ENCODE measurements around the gene GCFC2. TPM values are rescaled to one million over a fixed set of nuclear protein-coding genes. Genes with fewer than 3 reads are reported as not detected.
"Not testable (repeated sequence)": the region's sequence is repeated elsewhere in the genome, so short reads cannot be mapped to it uniquely, and the experiment has no call there.

The GCFC2 gene
- polyA plus RNA-seq, 3 donors = 5.5 to 10.9 (median 9.0) TPM

DNA sequence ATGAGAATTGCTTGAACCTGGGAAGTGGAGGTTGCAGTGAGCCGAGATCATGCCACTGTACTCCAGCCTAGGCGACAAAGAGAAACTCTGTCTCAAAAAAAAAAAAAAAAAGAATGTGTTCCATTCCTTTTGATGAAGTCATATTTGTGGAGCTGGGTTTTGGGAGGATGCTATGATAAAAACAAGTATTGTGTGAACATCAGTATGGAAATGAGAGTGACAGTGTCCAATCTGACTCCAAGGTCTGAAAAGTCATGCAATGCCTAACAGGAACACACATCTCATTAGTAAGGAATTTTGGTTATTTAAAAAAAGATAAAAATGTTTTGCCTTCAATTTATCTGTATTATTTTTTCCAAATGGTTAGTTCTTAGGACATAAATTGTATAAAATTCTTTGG lies 11.8 kb downstream of the GCFC2 start:
- Mint-ChIP-seq H3K4me1 (no peaks in the 10 kb centered on the region), H3K9me3 (peaks cover 0 to 4% (median 1%) of the 10 kb centered on the region in 7 donors), H3K27me3 (ENCODE audit: low read depth in 3 of 3) (no peaks in the 10 kb centered on the region), H3K4me3 (no peak overlapping the region), H3K36me3 (peaks cover 51 to 54% of the 10 kb centered on the region in 2 donors), H3K27ac (no peak overlapping the region)
- no peak overlapping the region for H3K27ac ChIP-seq (ENCODE audit: low read depth in 1 of 2, low read length in 2 of 2)
- H3K9me3 ChIP-seq (replicated peaks in 1 of 2; ENCODE audit: control insufficient read depth in 1 of 2, insufficient read depth in 1 of 2, low read length in 2 of 2) = no peaks in the 10 kb centered on the region
- no peaks in the 10 kb centered on the region for H3K79me2 ChIP-seq (ENCODE audit: insufficient read depth, low read length)
- no CpG with 5 or more reads among the region's 2 CpGs for WGBS (ENCODE audit: insufficient coverage)
- peaks cover 34 to 61% of the 10 kb centered on the region in 2 donors for H3K36me3 ChIP-seq (replicated peaks in 1 of 2; ENCODE audit: control insufficient read depth in 1 of 2, insufficient read depth in 2 of 2, low read length in 2 of 2)
- no peaks in the 10 kb centered on the region for H3K4me1 ChIP-seq (ENCODE audit: control insufficient read depth in 1 of 2, insufficient read depth in 2 of 2, low read length in 2 of 2)
- H4K20me1 ChIP-seq (ENCODE audit: insufficient read depth, low read length) = no peaks in the 10 kb centered on the region
- no peak for DNase-seq
- H3K9ac ChIP-seq (ENCODE audit: insufficient read depth, low read length, poor library complexity, severe bottlenecking) = no peak overlapping the region
- TF ChIP-seq, protein P1, sequence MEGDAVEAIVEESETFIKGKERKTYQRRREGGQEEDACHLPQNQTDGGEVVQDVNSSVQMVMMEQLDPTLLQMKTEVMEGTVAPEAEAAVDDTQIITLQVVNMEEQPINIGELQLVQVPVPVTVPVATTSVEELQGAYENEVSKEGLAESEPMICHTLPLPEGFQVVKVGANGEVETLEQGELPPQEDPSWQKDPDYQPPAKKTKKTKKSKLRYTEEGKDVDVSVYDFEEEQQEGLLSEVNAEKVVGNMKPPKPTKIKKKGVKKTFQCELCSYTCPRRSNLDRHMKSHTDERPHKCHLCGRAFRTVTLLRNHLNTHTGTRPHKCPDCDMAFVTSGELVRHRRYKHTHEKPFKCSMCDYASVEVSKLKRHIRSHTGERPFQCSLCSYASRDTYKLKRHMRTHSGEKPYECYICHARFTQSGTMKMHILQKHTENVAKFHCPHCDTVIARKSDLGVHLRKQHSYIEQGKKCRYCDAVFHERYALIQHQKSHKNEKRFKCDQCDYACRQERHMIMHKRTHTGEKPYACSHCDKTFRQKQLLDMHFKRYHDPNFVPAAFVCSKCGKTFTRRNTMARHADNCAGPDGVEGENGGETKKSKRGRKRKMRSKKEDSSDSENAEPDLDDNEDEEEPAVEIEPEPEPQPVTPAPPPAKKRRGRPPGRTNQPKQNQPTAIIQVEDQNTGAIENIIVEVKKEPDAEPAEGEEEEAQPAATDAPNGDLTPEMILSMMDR (IDR thresholded peaks at IDR 0.05) = no peak
- no peak overlapping the region for H3K4me3 ChIP-seq (replicated peaks in 1 of 3; ENCODE audit: low read depth in 2 of 3, low read length in 3 of 3)
- H3K27me3 ChIP-seq (ENCODE audit: control insufficient read depth in 2 of 2, insufficient read depth in 2 of 2, low read length in 2 of 2) = no peaks in the 10 kb centered on the region
- no peak overlapping the region for H3K4me2 ChIP-seq (replicated peaks; ENCODE audit: extremely low read depth, low read length, poor library complexity, severe bottlenecking)
- H2AFZ ChIP-seq (ENCODE audit: insufficient read depth, low read depth, low read length, poor library complexity, severe bottlenecking) = no peak overlapping the region
- intact Hi-C loops (cut with micrococcal nuclease) = no loop called here

DNA sequence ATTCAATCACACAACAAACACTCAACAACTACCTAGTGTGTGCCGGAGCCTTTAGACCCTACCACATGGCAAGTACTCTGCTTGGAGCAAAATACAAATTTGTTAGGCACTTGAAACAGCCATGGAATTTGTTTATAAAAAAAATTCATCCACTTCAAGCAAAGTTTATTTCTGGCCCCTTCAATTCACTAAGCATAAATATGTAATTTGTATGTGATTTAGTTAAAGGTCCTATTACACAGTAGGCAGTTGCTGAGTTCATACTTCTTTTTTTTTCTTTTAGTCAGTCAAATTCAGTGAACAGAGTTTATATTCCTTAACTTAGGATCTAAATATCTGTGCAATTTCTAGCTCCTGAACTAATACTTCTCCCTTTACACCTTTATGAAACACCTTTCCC lies 22.5 kb downstream of the GCFC2 start:
- no peaks in the 10 kb centered on the region for H3K27me3 Mint-ChIP-seq (ENCODE audit: low read depth in 3 of 3)

DNA sequence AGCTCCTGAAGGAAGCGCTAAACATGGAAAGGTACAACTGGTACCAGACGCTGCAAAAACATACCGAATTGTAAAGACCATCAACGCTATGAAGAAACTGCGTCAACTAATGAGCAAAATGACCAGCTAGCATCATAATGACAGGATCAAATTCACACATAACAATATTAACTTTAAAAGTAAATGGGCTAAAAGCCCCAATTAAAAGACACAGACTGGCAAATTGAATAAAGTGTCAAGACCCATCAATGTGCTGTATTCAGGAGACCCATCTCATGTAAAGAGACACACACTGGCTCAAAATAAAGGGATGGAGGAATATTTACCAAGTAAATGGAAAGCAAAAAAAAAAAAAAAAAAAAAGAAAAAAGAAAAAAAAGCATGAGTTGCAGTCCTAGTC lies 27.3 kb downstream of the GCFC2 start:
- H3K27ac ChIP-seq (ENCODE audit: low read depth in 1 of 2, low read length in 2 of 2); H3K4me3 Mint-ChIP-seq; DNase-seq; intact Hi-C loops (cut with micrococcal nuclease); H3K27me3 Mint-ChIP-seq (ENCODE audit: low read depth in 3 of 3); H3K27me3 ChIP-seq (ENCODE audit: control insufficient read depth in 2 of 2, insufficient read depth in 2 of 2, low read length in 2 of 2); H3K9ac ChIP-seq (ENCODE audit: insufficient read depth, low read length, poor library complexity, severe bottlenecking); H3K79me2 ChIP-seq (ENCODE audit: insufficient read depth, low read length); H3K4me1 ChIP-seq (ENCODE audit: control insufficient read depth in 1 of 2, insufficient read depth in 2 of 2, low read length in 2 of 2); H3K9me3 Mint-ChIP-seq; H3K4me1 Mint-ChIP-seq; H4K20me1 ChIP-seq (ENCODE audit: insufficient read depth, low read length); H3K9me3 ChIP-seq (replicated peaks in 1 of 2; ENCODE audit: control insufficient read depth in 1 of 2, insufficient read depth in 1 of 2, low read length in 2 of 2); H3K4me3 ChIP-seq (replicated peaks in 1 of 3; ENCODE audit: low read depth in 2 of 3, low read length in 3 of 3); H3K4me2 ChIP-seq (replicated peaks; ENCODE audit: extremely low read depth, low read length, poor library complexity, severe bottlenecking); H3K27ac Mint-ChIP-seq; H2AFZ ChIP-seq (ENCODE audit: insufficient read depth, low read depth, low read length, poor library complexity, severe bottlenecking): not testable (repeated sequence)
- H3K36me3 Mint-ChIP-seq = peaks cover 49 to 63% of the 10 kb centered on the region in 2 donors
- H3K36me3 ChIP-seq (replicated peaks in 1 of 2; ENCODE audit: control insufficient read depth in 1 of 2, insufficient read depth in 2 of 2, low read length in 2 of 2) = peaks cover 16 to 37% of the 10 kb centered on the region in 2 donors
- 100% methylated on average over 3 of the region's 5 CpGs for WGBS (ENCODE audit: insufficient coverage)

More for the DNA sequence above, 22.5 kb downstream of the GCFC2 start:
- Mint-ChIP-seq H3K27ac (no peak overlapping the region), H3K9me3 (no peaks in the 10 kb centered on the region), H3K36me3 (peaks cover 52 to 59% of the 10 kb centered on the region in 2 donors), H3K4me1 (no peaks in the 10 kb centered on the region), H3K4me3 (no peak overlapping the region)
- TF ChIP-seq, protein P1 (IDR thresholded peaks at IDR 0.05) = no peak
- no peak overlapping the region for H3K27ac ChIP-seq (ENCODE audit: low read depth in 1 of 2, low read length in 2 of 2)
- H3K9ac ChIP-seq (ENCODE audit: insufficient read depth, low read length, poor library complexity, severe bottlenecking) = no peak overlapping the region
- no peaks in the 10 kb centered on the region for H4K20me1 ChIP-seq (ENCODE audit: insufficient read depth, low read length)
- no peak for DNase-seq
- no peak overlapping the region for H3K4me2 ChIP-seq (replicated peaks; ENCODE audit: extremely low read depth, low read length, poor library complexity, severe bottlenecking)
- 100% methylated on average over 1 of the region's 1 CpG for WGBS (ENCODE audit: insufficient coverage)
- H3K27me3 ChIP-seq (ENCODE audit: control insufficient read depth in 2 of 2, insufficient read depth in 2 of 2, low read length in 2 of 2) = no peaks in the 10 kb centered on the region
- H3K36me3 ChIP-seq (replicated peaks in 1 of 2; ENCODE audit: control insufficient read depth in 1 of 2, insufficient read depth in 2 of 2, low read length in 2 of 2) = peaks cover 40 to 58% of the 10 kb centered on the region in 2 donors
- H3K9me3 ChIP-seq (replicated peaks in 1 of 2; ENCODE audit: control insufficient read depth in 1 of 2, insufficient read depth in 1 of 2, low read length in 2 of 2) = no peaks in the 10 kb centered on the region
- H2AFZ ChIP-seq (ENCODE audit: insufficient read depth, low read depth, low read length, poor library complexity, severe bottlenecking) = no peak overlapping the region
- H3K4me1 ChIP-seq (ENCODE audit: control insufficient read depth in 1 of 2, insufficient read depth in 2 of 2, low read length in 2 of 2) = no peaks in the 10 kb centered on the region
- intact Hi-C loops (cut with micrococcal nuclease) = no loop called here
- H3K4me3 ChIP-seq (replicated peaks in 1 of 3; ENCODE audit: low read depth in 2 of 3, low read length in 3 of 3) = no peak overlapping the region
- H3K79me2 ChIP-seq (ENCODE audit: insufficient read depth, low read length) = no peaks in the 10 kb centered on the region

All from CD14-positive monocyte (primary cell).